SIG-M5 treated with dmso at 0.1 percent for 504 hours (cell line): Measurements from ENCODE around the gene WDR35.
"Not testable (repeated sequence)": the region's sequence is repeated elsewhere in the genome, so short reads cannot be mapped to it uniquely, and the experiment has no call there.

ENCODE experiments used
- DNase-seq: peaks from one replicate; lab custom pipeline; 2025; ENCODE audit not compliant: unreplicated experiment; lab: John Stamatoyannopoulos, UW

The WDR35 gene

DNA sequence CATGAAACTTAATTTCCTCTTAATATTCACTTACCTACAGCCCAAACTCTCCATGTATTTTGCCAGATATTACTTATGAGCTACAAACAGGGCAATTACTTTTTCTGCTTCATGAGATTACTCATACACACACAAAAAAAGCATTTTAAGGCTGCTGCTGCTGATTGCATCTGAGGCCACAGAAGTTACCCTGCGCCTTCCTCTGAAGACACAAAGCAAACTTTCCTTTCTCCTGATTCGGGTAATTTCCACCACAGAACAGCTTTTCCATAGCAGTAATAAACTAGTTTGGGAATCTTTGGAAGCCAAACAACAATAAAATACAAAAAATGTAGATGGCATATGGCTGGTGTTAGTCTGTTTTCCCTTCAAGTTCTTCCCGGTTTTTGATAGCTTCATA lies 94.4 kb downstream of the WDR35 start:
- DNase-seq, result no peak

- no peak for DNase-seq
Observed at GRCh38 chr2:19894134-19894792, 95.6 kb downstream of the WDR35 start.

DNA sequence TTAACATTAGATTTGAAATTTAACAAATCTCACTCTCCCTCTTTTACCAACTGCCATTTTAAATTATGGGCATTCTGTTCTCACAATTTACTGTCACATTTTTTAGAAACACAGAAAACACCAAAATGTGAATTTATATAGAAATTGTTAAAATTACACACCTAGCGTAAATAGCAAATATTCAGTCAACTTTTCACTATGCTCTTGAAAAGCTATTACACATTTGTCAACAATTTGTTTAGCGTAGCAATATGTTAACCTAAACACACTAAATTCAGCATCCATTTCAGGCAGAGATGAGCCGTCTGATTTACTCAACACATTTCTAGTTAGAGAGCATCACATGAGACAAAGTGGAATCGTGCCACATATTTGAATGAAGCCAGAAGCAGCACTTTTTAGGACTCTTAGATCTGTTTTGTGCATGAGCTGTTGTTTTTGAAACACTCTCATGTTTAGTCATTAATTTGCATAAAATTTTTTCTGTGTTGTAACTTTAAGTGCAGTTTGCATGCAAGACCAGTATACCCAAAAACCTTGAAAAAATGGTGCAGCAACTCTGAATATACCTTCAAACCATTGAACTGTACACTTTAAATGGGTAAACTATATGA lies 96.3 kb downstream of the WDR35 start:
- DNase-seq, result no peak

GRCh38 chr2:19891971-19892370 lies 97.9 kb downstream of the WDR35 start:
- peak; percentile 67 for DNase-seq

DNA sequence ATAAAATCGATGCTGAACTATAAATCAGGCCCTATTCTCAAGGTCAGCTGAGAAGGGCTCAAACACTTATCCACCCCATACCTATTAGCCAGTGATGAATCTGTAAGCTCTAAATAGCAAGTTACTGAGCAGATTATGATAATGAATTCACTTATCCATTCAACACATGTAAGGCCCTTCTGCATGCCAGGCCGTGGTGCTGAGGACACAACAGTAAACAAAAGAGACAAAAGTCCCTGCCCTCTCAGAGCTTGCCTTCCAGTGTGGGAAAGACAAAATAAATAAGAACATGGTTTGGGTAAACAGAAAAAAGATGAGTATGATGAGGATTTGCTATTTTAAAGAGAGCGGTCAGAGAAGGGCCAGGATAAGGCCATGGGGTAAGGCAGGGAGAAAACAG lies 99.8 kb downstream of the WDR35 start:
- DNase-seq, result no peak

- no peak for DNase-seq
Observed at GRCh38 chr2:19888831-19889230, 101.1 kb downstream of the WDR35 start.

DNA sequence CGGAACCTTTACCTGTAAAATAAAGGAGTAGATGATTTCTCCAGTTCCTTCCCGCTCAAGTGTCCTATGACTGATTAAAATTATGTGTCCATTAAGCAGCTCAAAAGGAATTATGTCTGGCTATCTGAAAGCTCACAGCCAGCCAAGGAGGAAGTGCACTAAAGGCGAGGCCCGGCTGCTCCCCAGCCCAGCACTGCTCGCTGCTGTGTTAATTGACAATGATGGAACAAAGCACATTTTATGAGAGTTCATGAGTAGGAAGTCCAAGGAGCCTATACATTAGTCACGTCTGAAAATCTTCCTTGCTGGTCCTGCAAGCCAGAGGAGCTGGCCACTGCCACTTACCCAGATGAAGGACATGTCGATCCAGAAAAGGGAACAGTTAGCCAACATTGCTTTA lies 102.4 kb downstream of the WDR35 start:
- DNase-seq, result no peak

DNA sequence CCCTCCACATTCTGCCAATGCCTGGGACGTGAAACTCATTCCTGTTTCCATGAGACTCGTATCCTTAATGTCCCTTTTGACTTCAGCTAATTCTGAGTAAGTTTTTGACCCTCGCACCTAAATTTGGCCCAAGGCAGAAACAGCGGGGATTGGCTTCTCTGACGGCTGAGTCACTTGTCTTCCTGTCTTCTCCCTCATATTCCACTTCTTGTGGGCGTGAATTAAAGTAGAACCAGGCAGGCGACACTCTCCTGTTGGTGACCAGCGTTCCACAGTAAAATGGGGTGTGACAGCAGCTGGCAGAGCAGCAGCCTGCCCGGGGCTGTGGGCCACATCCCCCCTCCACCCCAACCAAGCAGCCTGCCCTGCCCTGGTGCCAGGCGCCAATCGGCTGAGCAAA lies 103.6 kb downstream of the WDR35 start:
- DNase-seq, result no peak

GRCh38 chr2:19885791-19886190 lies 104.1 kb downstream of the WDR35 start:
- no peak for DNase-seq

DNA sequence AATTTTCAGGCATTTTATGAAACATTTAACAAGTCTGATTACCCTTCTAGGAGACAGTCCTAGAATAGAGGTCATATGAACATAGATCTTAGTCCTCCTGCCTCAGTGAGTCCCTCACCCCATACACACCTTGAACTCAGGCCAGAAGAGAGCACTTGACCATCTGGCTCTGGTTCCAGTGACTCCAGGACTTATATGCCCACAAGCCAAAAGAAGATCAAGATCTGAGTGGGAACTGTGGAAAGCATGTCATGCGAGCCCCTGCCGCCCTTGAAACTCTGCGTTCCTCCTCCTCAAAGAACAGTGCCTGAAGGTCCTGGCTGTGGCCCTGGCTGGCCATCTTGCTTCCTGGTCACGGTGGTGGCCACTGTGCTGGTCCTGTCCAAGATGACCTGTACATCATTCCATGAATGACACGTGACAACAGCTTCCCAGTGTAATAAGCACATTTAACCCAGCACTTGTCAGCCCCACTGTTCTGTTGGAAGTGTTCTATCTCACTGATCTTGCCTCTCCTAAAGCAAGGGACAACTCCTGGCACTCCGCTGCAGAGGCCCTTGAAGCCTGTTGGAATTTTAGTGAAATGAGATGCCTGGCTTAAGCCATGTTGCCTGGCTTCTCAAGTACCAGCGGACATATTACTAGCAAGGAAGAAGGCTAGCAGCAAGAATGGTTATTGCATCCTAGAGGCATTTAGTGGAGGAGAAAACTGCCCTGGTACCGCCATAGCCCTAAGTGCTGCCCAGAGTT lies 105.8 kb downstream of the WDR35 start:
- DNase-seq, result no peak

DNA sequence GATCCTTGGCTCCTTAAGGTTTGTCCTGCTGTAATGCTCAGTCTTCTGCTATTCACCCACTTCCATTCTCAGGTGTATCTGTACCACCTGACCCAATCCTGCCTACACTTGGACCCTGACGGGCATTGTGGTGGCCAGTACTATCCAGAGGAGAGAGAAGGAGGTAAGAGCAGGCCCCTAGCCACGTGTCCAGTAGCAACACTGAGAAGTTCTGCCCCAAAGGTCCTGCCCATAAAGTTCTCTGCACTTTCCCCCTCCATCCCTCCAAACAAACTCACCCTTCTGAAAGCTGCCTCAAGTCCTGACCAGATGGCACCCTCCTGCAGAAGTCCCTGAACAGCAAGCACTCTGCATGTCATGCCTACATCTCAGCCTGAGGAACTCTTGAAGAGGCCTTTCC lies 106.4 kb downstream of the WDR35 start:
- no peak for DNase-seq

DNA sequence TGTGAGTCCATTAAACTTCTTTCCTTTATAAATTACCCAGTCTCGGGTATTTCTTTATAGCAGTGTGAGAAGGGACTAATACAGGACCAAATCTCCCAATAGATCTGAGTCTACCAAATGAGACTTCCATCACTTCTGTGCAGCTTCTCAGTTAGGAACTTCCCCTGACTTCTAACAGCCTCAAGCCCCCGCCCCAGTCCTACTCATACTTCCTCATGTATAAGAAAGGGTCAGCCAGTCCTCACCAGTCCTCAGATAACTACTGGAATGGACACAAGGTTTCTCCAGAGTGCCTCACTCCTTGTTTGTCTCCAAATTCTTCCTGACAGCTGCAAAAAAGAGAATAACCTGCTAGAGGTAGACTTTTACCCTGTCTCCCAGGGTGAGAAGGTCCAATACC lies 107.6 kb downstream of the WDR35 start:
- DNase-seq, result no peak

- no peak for DNase-seq
Observed at GRCh38 chr2:19881908-19882265, 108.0 kb downstream of the WDR35 start.

GRCh38 chr2:19881221-19881907 lies 108.5 kb downstream of the WDR35 start:
- DNase-seq, result no peak

- not testable (repeated sequence) for DNase-seq
Observed at GRCh38 chr2:19880191-19880590, 109.7 kb downstream of the WDR35 start.

GRCh38 chr2:19879120-19879519 lies 110.8 kb downstream of the WDR35 start:
- DNase-seq, result no peak

- no peak for DNase-seq
Observed at GRCh38 chr2:19878268-19879046, 111.4 kb downstream of the WDR35 start.

GRCh38 chr2:19876751-19877150 lies 113.2 kb downstream of the WDR35 start:
- no peak for DNase-seq

DNA sequence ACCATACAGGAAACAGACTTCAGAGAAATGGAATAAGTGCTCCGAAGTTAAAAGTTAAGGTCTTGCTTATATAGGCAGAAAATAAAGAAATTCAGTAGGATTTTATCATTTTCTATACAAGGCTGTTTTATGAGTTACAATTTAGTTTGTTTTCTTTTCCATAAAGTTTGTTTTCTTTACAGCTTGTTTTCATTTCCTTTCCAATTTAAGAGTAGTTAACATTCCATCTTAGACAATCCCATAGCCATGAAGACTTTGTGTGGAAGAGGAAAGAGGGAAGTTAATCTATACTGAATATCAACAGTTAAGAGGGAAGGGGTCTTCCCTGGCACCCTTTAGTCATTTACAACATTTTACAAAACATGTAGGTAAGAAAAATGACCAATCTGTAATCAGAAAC lies 114.6 kb downstream of the WDR35 start:
- no peak for DNase-seq

DNA sequence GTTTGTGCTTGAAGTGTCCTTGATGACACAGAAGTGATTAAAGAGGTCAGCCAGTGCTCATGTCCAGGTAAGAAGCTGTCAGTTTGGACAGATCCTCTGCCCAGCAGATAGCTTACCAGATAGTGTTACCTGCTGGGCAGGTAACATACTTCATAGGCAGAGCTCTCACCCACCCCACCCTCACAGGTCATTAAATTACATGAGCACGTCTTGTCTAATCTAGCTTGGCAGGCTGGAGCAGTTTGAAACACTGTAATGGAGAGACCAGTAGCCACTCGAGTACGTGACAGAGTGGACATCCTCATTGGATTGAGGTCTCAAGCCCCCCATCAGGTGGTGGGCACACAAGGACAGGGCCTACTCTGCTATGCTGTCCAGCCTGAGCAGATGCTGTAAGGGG lies 115.2 kb downstream of the WDR35 start:
- no peak for DNase-seq

DNA sequence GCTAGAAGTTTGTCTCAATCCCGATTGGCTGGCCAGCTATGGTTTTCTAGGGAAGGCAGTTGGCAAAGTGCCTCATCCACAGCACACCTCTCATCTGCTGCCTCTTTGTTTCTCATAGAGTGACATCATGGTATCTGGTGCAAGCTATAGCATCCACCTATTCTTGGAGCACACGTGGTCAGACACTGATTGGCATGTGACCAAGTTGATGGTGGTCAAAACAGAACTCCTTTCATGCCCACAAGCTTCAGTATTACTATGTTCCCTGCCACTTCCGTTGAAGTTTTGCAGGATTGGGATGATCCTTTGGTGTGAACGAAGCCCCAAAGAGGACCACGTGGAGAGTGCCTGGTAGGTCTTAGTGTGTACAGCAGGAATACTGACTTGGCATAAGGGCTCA lies 116.9 kb downstream of the WDR35 start:
- DNase-seq, result no peak
